H1 (cell line): ENCODE measurements around the gene CHRDL2. TPM values are rescaled to one million over a fixed set of nuclear protein-coding genes. Genes with fewer than 3 reads are reported as not detected.

Experiments used
- CBX8 ChIP-seq: fragments of 300-800, 300-1000 bp; sonication (generic); IDR thresholded peaks from 2 replicates; pipeline ENCODE4 v1.7.1; 2016; ENCODE audit warnings: low read depth, low read length, borderline replicate concordance
- CHD2 ChIP-seq: IDR thresholded peaks from 2 replicates; pipeline ENCODE4 v1.6.1; 2012; ENCODE audit warnings: low read length, improper control_type of control experiment
- EP300 ChIP-seq, 2 experiments: IDR thresholded peaks; 1 replicate in 1 of 2; 2 replicates in 1 of 2; pipeline ENCODE4 v1.6.1; 2011 to 2012; ENCODE audit warnings: low read depth in 2 of 2, low read length in 2 of 2, mild to moderate bottlenecking in 2 of 2, borderline replicate concordance in 1 of 2, inconsistent platforms in 1 of 2, moderate library complexity in 1 of 2
- GTF2F1 ChIP-seq: IDR thresholded peaks from 2 replicates; pipeline ENCODE4 v1.6.1; 2012; ENCODE audit warnings: low read depth, low read length, improper control_type of control experiment, borderline replicate concordance
- HDAC6 ChIP-seq: IDR thresholded peaks from one replicate; pipeline ENCODE4 v1.7.1; 2012; ENCODE audit warnings: low read depth, mild to moderate bottlenecking, inconsistent platforms, low read length, moderate library complexity
- NRF1 ChIP-seq: IDR thresholded peaks from 2 replicates; pipeline ENCODE4 v1.6.1; 2011; ENCODE audit warnings: mild to moderate bottlenecking, low read depth, low read length, improper control_type of control experiment
- POLR2AphosphoS5 ChIP-seq: IDR thresholded peaks from 2 replicates; pipeline ENCODE4 v1.6.1; 2011; ENCODE audit warnings: low read depth, low read length
- RBBP5 ChIP-seq: IDR thresholded peaks from 2 replicates; pipeline ENCODE4 v1.7.1; 2012; ENCODE audit warnings: low read depth, mild to moderate bottlenecking, inconsistent platforms, low read length, moderate library complexity, borderline replicate concordance
- RFX5 ChIP-seq: IDR thresholded peaks from 2 replicates; pipeline ENCODE4 v1.6.1; 2011; ENCODE audit warnings: low read depth, low read length, improper control_type of control experiment, borderline replicate concordance
- SP2 ChIP-seq: IDR thresholded peaks from 2 replicates; pipeline ENCODE4 v1.6.1; 2012; ENCODE audit warnings: mild to moderate bottlenecking, low read length, inconsistent platforms
- polyA plus RNA-seq, 7 experiments: library from polyadenylated mRNA; depleted of rRNA in 3 of 7; stranded (reverse) in 5 of 7; unstranded in 2 of 7; fragments of >200 nt in 5 of 7; fragments of 200-250 nt in 2 of 7; gene quantifications; 1 replicate in 5 of 7; 2 replicates in 1 of 7; 4 replicates in 1 of 7; pipeline versions ENCODE4 v1.2.1 to v1.2.3, GENCODE V29; 2011 to 2013; ENCODE audit warnings: missing spikeins in 2 of 7, mixed read lengths in 2 of 7
- total RNA-seq: library from RNA; stranded (reverse); fragmentation: NEBNext Ultra II Directional; extraction: Animal tissue kit (Norgen Biotek cat#: 25700); gene quantifications from 2 replicates; pipeline ENCODE4 v1.2.1, GENCODE V29; 2021

The CHRDL2 gene
- total and polyA plus RNA-seq, 2 of the 8 experiments (the other 6 are each of a cell fraction or from before 2014, with no cell fraction given): 0.26 to 0.48 TPM

GRCh38 chr11:74731301-74732094, at the start of gene CHRDL2 (continued):
- TF ChIP-seq CBX8 (no peak), HDAC6 (no peak), NRF1 (no peak), RBBP5 (no peak), POLR2AphosphoS5 (no peak), GTF2F1 (no peak), EP300 (IDR thresholded peaks at IDR 0.05; ENCODE audit: borderline replicate concordance in 1 of 2, low read depth in 2 of 2, low read length in 2 of 2) (no peak), SP2 (no peak), RFX5 (no peak), CHD2 (no peak)
